Progenitor cell of endocrine pancreas (in vitro differentiated cells): Measurements from ENCODE around the gene ANKRD39. TPM values are rescaled to one million over a fixed set of nuclear protein-coding genes. Genes with fewer than 3 reads are reported as not detected.

Experiments
- DNase-seq: peaks from one replicate; pipeline ENCODE4 v3.0.0; 2021; ENCODE audit warnings: low spot score; ENCODE audit not compliant: unreplicated experiment
- H3K27ac Mint-ChIP-seq: 2 replicates; pipeline ENCODE4 v1.8.0; 2021; ENCODE audit warnings: mild to moderate bottlenecking, moderate library complexity, mixed read lengths
- H3K27me3 Mint-ChIP-seq: 2 replicates; pipeline ENCODE4 v1.8.0; 2021; ENCODE audit warnings: mixed read lengths
- H3K36me3 Mint-ChIP-seq: 2 replicates; pipeline ENCODE4 v1.8.0; 2022; ENCODE audit warnings: mixed read lengths; ENCODE audit not compliant: insufficient read depth
- H3K4me1 Mint-ChIP-seq: 2 replicates; pipeline ENCODE4 v1.8.0; 2021; ENCODE audit warnings: low read depth, mixed read lengths
- H3K4me3 Mint-ChIP-seq: 2 replicates; pipeline ENCODE4 v1.8.0; 2021; ENCODE audit warnings: low read depth, mild to moderate bottlenecking, moderate library complexity, mixed read lengths
- H3K9me3 Mint-ChIP-seq: 2 replicates; pipeline ENCODE4 v1.8.0; 2021; ENCODE audit warnings: low read depth, mixed read lengths
- total RNA-seq: library from RNA; stranded (reverse); gene quantifications from 2 replicates; pipeline ENCODE4 v1.2.1, GENCODE V29; 2021
- TF ChIP-seq, protein P1 (sequence below): fragments of 200-600 bp; sonication (generic); IDR thresholded peaks from one replicate; pipeline ENCODE4 v1.5.0; 2021; ENCODE audit warnings: antibody characterized with exemption, mild to moderate bottlenecking; ENCODE audit not compliant: unreplicated experiment

Gene ANKRD39
- total RNA-seq, 1 donor from 2014 or later = 16.1 TPM

DNA sequence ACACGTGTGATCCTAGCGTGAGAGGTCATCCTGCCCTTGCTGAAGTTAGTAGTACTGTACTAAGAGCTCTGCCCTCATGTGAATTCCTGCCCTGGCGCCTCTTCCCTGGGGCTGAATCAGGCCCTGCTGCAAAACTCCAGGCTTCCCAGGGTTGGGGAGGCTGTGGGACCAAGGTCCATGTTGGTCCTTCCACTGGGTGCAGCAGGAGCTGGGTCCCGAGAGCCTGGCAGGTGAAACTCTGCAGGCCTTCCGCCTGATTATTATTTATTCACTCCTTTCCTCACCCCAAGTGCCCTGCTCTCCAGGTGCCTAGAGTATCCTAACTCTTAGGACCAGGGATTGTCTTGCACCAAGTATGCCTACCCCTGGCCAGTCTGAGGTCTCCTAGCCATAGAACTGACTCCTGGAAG is 47.0 kb downstream of the ANKRD39 start:
- H3K4me3 Mint-ChIP-seq = no peak overlapping the region
- peaks cover 3% of the 10 kb centered on the region for H3K9me3 Mint-ChIP-seq
- no peak overlapping the region for H3K27ac Mint-ChIP-seq
- DNase-seq = no peak
- TF ChIP-seq, protein P1, sequence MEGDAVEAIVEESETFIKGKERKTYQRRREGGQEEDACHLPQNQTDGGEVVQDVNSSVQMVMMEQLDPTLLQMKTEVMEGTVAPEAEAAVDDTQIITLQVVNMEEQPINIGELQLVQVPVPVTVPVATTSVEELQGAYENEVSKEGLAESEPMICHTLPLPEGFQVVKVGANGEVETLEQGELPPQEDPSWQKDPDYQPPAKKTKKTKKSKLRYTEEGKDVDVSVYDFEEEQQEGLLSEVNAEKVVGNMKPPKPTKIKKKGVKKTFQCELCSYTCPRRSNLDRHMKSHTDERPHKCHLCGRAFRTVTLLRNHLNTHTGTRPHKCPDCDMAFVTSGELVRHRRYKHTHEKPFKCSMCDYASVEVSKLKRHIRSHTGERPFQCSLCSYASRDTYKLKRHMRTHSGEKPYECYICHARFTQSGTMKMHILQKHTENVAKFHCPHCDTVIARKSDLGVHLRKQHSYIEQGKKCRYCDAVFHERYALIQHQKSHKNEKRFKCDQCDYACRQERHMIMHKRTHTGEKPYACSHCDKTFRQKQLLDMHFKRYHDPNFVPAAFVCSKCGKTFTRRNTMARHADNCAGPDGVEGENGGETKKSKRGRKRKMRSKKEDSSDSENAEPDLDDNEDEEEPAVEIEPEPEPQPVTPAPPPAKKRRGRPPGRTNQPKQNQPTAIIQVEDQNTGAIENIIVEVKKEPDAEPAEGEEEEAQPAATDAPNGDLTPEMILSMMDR = no peak
- H3K27me3 Mint-ChIP-seq = no peaks in the 10 kb centered on the region
- peaks cover 12% of the 10 kb centered on the region for H3K36me3 Mint-ChIP-seq
- peaks cover 11% of the 10 kb centered on the region for H3K4me1 Mint-ChIP-seq

DNA sequence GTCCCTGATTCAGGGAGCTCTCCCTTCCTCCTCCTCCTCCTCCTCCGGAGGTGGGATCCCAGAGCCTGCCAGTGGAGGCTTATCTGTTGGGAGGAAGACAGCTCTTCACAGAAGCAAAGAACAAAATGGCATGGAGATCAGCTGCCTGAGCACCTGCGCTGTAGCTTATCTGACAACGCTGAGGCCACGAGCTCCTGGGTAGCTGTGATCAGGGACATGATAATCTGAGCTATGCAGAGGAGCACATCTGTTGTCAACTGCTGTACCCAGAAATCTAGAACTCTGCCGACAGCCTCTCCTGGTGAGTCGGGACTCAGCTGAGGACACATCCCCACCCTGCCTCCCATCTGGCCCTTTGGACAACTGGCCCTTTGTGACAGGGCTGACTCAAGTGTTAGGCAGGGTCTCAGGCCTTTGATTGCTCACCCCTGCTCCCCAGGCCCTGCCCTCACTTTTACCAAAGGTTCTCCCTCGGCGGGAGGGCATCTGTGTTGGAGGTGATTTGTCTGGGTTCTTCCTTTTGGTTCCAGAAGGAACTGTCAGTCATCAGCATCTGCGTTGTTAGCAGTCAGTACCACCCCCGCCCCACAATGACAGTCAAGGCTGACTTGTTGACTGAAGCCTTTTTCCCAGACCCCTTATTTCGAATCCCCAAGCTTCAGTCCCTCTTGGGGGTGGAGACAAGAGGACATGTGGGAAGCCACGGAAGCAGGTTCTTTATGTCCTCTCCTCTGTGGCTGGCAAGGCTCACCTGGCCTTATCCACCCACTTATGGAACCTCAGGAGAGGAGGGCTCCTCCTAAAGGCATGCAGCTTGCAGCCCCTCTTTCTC is 47.6 kb downstream of the ANKRD39 start:
- Mint-ChIP-seq H3K9me3 (peaks cover 3% of the 10 kb centered on the region), H3K36me3 (peaks cover 12% of the 10 kb centered on the region), H3K27me3 (no peaks in the 10 kb centered on the region), H3K4me3 (no peak overlapping the region), H3K4me1 (peaks cover 9% of the 10 kb centered on the region), H3K27ac (no peak overlapping the region)
- no peak for DNase-seq
- TF ChIP-seq, protein P1 = no peak

DNA sequence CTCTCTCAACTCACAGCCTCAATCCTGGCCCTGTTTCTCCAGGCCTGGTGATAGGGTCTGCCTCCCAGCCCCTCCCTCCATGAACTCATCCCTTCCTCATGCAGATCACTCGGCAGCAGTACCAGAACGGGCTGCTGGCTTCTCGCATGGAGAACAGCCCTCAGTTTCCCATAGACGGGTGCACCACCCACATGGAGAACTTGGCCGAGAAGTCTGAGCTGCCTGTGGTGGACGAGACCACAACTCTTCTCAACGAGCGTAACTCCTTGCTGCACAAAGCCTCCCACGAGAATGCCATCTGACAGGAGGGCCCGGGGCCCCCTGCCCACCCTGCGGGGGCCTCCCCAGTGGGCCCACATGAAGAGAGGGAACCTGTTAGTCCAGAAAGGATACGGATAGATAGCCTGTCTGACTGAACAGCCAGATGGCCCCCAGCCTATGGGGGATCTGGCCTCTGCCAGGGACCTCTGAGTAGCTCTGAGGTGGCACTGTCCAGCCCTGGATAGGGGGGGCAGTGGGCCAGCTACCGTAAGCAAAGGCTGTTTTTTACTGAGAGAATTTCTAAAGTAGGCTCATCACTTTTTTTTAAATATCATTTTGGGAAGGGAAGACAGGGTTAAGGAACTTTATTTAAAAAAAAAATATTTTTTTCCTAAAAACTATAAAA is 48.5 kb downstream of the ANKRD39 start:
- H3K27me3 Mint-ChIP-seq = no peaks in the 10 kb centered on the region
- TF ChIP-seq, protein P1 = no peak
- H3K4me1 Mint-ChIP-seq = peaks cover 6% of the 10 kb centered on the region
- no peak overlapping the region for H3K27ac Mint-ChIP-seq
- no peak for DNase-seq
- no peak overlapping the region for H3K4me3 Mint-ChIP-seq
- H3K36me3 Mint-ChIP-seq = peaks cover 12% of the 10 kb centered on the region
- peaks cover 3% of the 10 kb centered on the region for H3K9me3 Mint-ChIP-seq

DNA sequence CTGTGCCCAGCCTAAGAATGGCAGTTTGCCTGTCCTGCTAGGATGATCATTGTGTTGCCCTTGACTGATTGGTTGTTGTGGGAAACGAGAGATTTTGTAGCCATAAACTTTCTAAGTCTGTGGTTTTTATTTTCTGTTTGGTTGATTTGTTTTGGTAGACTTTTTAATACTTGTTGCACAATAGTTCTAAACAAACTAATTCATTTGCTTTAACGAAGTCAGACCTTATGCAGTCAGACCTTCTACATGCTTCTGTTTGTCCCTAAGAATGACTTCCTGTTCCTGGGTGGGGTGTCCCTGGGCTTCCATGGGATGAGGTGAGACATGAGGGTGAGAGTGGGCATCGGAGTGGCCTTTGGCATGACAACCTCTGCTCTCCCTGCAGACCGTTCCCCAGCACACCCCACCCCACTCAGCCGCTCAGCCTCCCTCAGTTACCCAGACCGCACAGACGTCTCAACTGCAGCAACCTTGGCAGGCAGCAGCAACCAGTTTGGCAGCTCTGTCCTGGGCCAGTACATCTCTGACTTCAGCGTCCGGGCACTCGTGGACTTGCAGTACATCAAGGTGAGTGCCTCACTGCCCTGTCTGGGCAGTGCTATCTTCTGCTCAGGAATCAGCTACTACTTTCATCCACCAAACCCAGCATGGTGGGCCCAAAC is 49.5 kb downstream of the ANKRD39 start:
- H3K36me3 Mint-ChIP-seq = peaks cover 13% of the 10 kb centered on the region
- H3K27ac Mint-ChIP-seq = no peak overlapping the region
- TF ChIP-seq, protein P1 = no peak
- no peaks in the 10 kb centered on the region for H3K27me3 Mint-ChIP-seq
- DNase-seq = no peak
- H3K4me1 Mint-ChIP-seq = peaks cover 4% of the 10 kb centered on the region
- no peak overlapping the region for H3K4me3 Mint-ChIP-seq
- H3K9me3 Mint-ChIP-seq = peaks cover 3% of the 10 kb centered on the region

DNA sequence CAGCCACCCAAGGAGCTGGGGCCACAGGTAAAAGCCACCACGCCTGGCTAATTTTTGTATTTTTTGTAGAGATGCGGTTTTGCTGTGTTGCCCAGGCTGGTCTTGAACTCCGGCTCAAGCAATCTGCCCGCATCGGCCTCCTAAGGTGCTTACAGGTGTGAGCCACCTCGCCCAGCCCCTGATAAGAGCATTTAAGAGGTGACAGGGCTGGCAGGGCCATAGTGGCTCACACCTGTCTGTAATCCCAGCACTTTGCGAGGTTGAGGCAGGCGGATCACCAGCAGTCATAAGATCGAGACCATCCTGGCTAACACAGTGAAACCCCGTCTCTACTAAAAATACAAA is 50.7 kb downstream of the ANKRD39 start:
- no peaks in the 10 kb centered on the region for H3K27me3 Mint-ChIP-seq
- TF ChIP-seq, protein P1 = no peak
- peaks cover 11% of the 10 kb centered on the region for H3K36me3 Mint-ChIP-seq
- no peak for DNase-seq
- H3K4me1 Mint-ChIP-seq = peaks cover 4% of the 10 kb centered on the region
- H3K4me3 Mint-ChIP-seq = no peak overlapping the region
- H3K27ac Mint-ChIP-seq = no peak overlapping the region
- H3K9me3 Mint-ChIP-seq = peaks cover 3% of the 10 kb centered on the region
